Loucy (cell line): ENCODE results near the gene PDS5A.
"Not testable (repeated sequence)": the region's sequence is repeated elsewhere in the genome, so short reads cannot be mapped to it uniquely, and the experiment has no call there.

Experiments used
- H2AFZ ChIP-seq: fragments of 200-600 bp; sonication (generic); 2 replicates; pipeline ENCODE4 v1.6.0; 2016; ENCODE audit warnings: antibody characterized with exemption, mild to moderate bottlenecking, low read length, moderate library complexity
- H3F3A ChIP-seq: fragments of 200-600 bp; 2 replicates; pipeline ENCODE4 v1.6.0; 2016; ENCODE audit warnings: antibody characterized with exemption, low read depth, mild to moderate bottlenecking
- H3K27me3 ChIP-seq: fragments of 200-600 bp; sonication (generic); 2 replicates; pipeline ENCODE4 v1.6.1; 2014; ENCODE audit warnings: low read length, mild to moderate bottlenecking; ENCODE audit not compliant: insufficient read depth, poor library complexity, severe bottlenecking
- H3K36me3 ChIP-seq: fragments of 200-600 bp; sonication (generic); 2 replicates; pipeline ENCODE4 v1.6.1; 2016; ENCODE audit warnings: low read length; ENCODE audit not compliant: insufficient read depth
- H3K4me1 ChIP-seq: fragments of 200-600 bp; sonication (generic); 2 replicates; pipeline ENCODE4 v1.5.1; 2014; ENCODE audit warnings: low read length, mild to moderate bottlenecking; ENCODE audit not compliant: insufficient read depth, poor library complexity, severe bottlenecking
- H3K4me2 ChIP-seq: fragments of 200-600 bp; sonication (generic); 2 replicates; pipeline ENCODE4 v1.6.0; 2014; ENCODE audit warnings: antibody characterized with exemption, low read length, low read depth, mild to moderate bottlenecking; ENCODE audit not compliant: poor library complexity, severe bottlenecking
- H3K4me3 ChIP-seq: fragments of 200-600 bp; sonication (generic); 2 replicates; pipeline ENCODE4 v1.5.1; 2014; ENCODE audit warnings: low read length, mild to moderate bottlenecking, mixed read lengths; ENCODE audit not compliant: poor library complexity, severe bottlenecking
- H3K79me2 ChIP-seq: fragments of 200-600 bp; sonication (generic); 2 replicates; pipeline ENCODE4 v1.6.1; 2014; ENCODE audit warnings: low read length; ENCODE audit not compliant: insufficient read depth
- H3K9ac ChIP-seq: fragments of 200-600 bp; sonication (generic); 2 replicates; pipeline ENCODE4 v1.6.0; 2014; ENCODE audit warnings: mild to moderate bottlenecking, low read depth, low read length, moderate library complexity; ENCODE audit not compliant: poor library complexity, severe bottlenecking
- H3K9me2 ChIP-seq: fragments of 200-600 bp; sonication (generic); replicated peaks from 2 replicates; pipeline ENCODE4 v1.6.1; 2016; ENCODE audit warnings: low read depth, low read length, mixed read lengths
- H3K9me3 ChIP-seq: fragments of 200-600 bp; sonication (generic); 2 replicates; pipeline ENCODE4 v1.6.1; 2014; ENCODE audit warnings: mild to moderate bottlenecking, antibody characterized with exemption, low read length, low read depth; ENCODE audit not compliant: insufficient read depth
- H4K20me1 ChIP-seq: fragments of 200-600 bp; sonication (generic); 2 replicates; pipeline ENCODE4 v1.6.0; 2014; ENCODE audit warnings: antibody characterized with exemption, low read length, mild to moderate bottlenecking; ENCODE audit not compliant: insufficient read depth, poor library complexity, severe bottlenecking
- CTCF ChIP-seq: fragments of 200-600 bp; sonication (generic); conservative IDR thresholded peaks from 2 replicates; pipeline ENCODE4 v1.5.1; 2014; ENCODE audit warnings: mild to moderate bottlenecking, antibody characterized with exemption, low read length
- EZH2phosphoT487 ChIP-seq: fragments of 200-600 bp; IDR thresholded peaks from 2 replicates; pipeline ENCODE4 v1.6.1; 2018; ENCODE audit warnings: antibody characterized with exemption, mild to moderate bottlenecking, moderate library complexity, borderline replicate concordance

Gene PDS5A

DNA sequence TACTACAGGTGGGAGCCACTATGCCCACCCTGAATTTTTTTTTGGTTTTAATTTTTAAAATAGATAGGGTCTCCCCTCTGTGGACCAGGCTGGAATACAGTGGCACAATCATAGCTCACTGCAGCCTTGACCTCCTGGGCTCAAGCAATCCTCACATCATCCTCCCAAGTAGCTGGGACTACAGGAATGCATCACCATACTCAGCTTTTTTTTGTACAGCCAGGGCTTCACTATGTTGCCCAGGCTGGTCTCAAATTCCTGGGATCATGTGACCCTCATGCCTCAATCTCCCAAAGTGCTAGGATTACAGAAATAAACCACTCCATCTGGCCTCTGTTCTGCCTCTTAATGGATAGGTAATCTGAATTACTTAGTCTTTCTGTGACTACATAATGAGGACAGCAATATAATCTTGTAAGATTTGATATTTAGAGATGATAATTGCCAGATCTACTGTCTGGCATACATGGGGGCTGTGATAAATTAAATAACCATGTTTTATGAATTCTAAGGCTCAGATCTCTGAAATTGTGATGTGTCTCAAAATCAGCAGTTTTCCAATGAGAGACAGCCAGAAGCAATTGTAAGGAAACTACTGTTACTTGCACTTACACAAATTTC is 26.7 kb downstream of the PDS5A start:
- Histone ChIP-seq H3K9me3 (no peaks in the 10 kb centered on the region), H3F3A (no peaks in the 10 kb centered on the region), H3K4me2 (no peak overlapping the region), H3K79me2 (peaks cover 100% of the 10 kb centered on the region), H3K9ac (no peak overlapping the region), H3K9me2 (no peaks in the 10 kb centered on the region), H3K36me3 (peaks cover 23% of the 10 kb centered on the region; the same call in 1 of the 2 replicates), H3K4me3 (no peak overlapping the region), H4K20me1 (peaks cover 76% of the 10 kb centered on the region), H3K27me3 (no peaks in the 10 kb centered on the region), H3K4me1 (no peaks in the 10 kb centered on the region), H2AFZ (no peak overlapping the region)
- TF ChIP-seq EZH2phosphoT487 (no peak), CTCF (no peak)

GRCh38 chr4:39947963-39948362 is 29.7 kb downstream of the PDS5A start:
- H3K36me3 ChIP-seq = peaks cover 13% of the 10 kb centered on the region; the same call in 1 of the 2 replicates
- H3K9me3 ChIP-seq = no peaks in the 10 kb centered on the region
- no peak overlapping the region for H3K4me2 ChIP-seq
- no peaks in the 10 kb centered on the region for H3K4me1 ChIP-seq
- TF ChIP-seq EZH2phosphoT487 (no peak), CTCF (no peak)
- no peaks in the 10 kb centered on the region for H3F3A ChIP-seq
- no peak overlapping the region for H2AFZ ChIP-seq
- H3K9me2 ChIP-seq = no peaks in the 10 kb centered on the region
- H3K27me3 ChIP-seq = no peaks in the 10 kb centered on the region
- H3K4me3 ChIP-seq = no peak overlapping the region
- H3K79me2 ChIP-seq = peaks cover 100% of the 10 kb centered on the region
- no peak overlapping the region for H3K9ac ChIP-seq
- peaks cover 69% of the 10 kb centered on the region for H4K20me1 ChIP-seq

GRCh38 chr4:39947417-39947816 is 30.3 kb downstream of the PDS5A start:
- Histone ChIP-seq H3F3A (no peaks in the 10 kb centered on the region), H4K20me1 (peaks cover 69% of the 10 kb centered on the region), H3K36me3 (peaks cover 14% of the 10 kb centered on the region; the same call in 1 of the 2 replicates), H2AFZ (no peak overlapping the region), H3K4me2 (no peak overlapping the region), H3K9me2 (no peaks in the 10 kb centered on the region), H3K9ac (no peak overlapping the region), H3K9me3 (no peaks in the 10 kb centered on the region), H3K27me3 (no peaks in the 10 kb centered on the region), H3K79me2 (peaks cover 100% of the 10 kb centered on the region), H3K4me3 (no peak overlapping the region), H3K4me1 (no peaks in the 10 kb centered on the region)
- TF ChIP-seq CTCF (no peak), EZH2phosphoT487 (no peak)

GRCh38 chr4:39944245-39944644 is 33.5 kb downstream of the PDS5A start:
- Histone ChIP-seq H3K79me2 (peaks cover 99% of the 10 kb centered on the region), H4K20me1 (peaks cover 68% of the 10 kb centered on the region), H3K36me3 (peaks cover 15% of the 10 kb centered on the region; the same call in 1 of the 2 replicates)
- not testable (repeated sequence) for H3F3A ChIP-seq, H3K9ac ChIP-seq, H3K4me3 ChIP-seq, H3K9me2 ChIP-seq, H3K9me3 ChIP-seq, H3K27me3 ChIP-seq, H2AFZ ChIP-seq, H3K4me1 ChIP-seq, H3K4me2 ChIP-seq
